Glutamatergic neuron (in vitro differentiated cells): ENCODE results near the gene OR51V1. TPM values are rescaled to one million over a fixed set of nuclear protein-coding genes. Genes with fewer than 3 reads are reported as not detected.
"Not testable (repeated sequence)": the region's sequence is repeated elsewhere in the genome, so short reads cannot be mapped to it uniquely, and the experiment has no call there.

Experiments
- DNase-seq: peaks from one replicate; pipeline ENCODE4 v3.0.0; 2022
- H3K27ac Mint-ChIP-seq: one replicate; pipeline ENCODE4 v1.8.0; 2020; ENCODE audit warnings: mild to moderate bottlenecking, mixed read lengths, inconsistent platforms; ENCODE audit not compliant: unreplicated experiment
- H3K27me3 Mint-ChIP-seq: one replicate; pipeline ENCODE4 v1.8.0; 2020; ENCODE audit warnings: mild to moderate bottlenecking, moderate library complexity, mixed read lengths, inconsistent platforms; ENCODE audit not compliant: unreplicated experiment
- H3K36me3 Mint-ChIP-seq: one replicate; pipeline ENCODE4 v1.8.0; 2020; ENCODE audit warnings: mild to moderate bottlenecking, mixed read lengths, inconsistent platforms; ENCODE audit not compliant: unreplicated experiment
- H3K4me1 Mint-ChIP-seq: one replicate; pipeline ENCODE4 v1.8.0; 2020; ENCODE audit warnings: mild to moderate bottlenecking, low read depth, mixed read lengths, inconsistent platforms; ENCODE audit not compliant: unreplicated experiment
- H3K4me3 Mint-ChIP-seq: one replicate; pipeline ENCODE4 v1.8.0; 2020; ENCODE audit warnings: mild to moderate bottlenecking, mixed read lengths, inconsistent platforms; ENCODE audit not compliant: unreplicated experiment
- H3K9me3 Mint-ChIP-seq: one replicate; pipeline ENCODE4 v1.8.0; 2020; ENCODE audit warnings: mild to moderate bottlenecking, moderate library complexity, mixed read lengths, inconsistent platforms; ENCODE audit not compliant: unreplicated experiment
- CTCF ChIP-seq: fragments of 200-600 bp; sonication (generic); IDR thresholded peaks from one replicate; pipeline ENCODE4 v1.5.0; 2021; ENCODE audit not compliant: partially characterized antibody, unreplicated experiment
- long read RNA-seq: library from polyadenylated mRNA; unstranded; transcript quantifications from one replicate; pipeline ENCODE4 v2.0.0, GENCODE V29; 2020; ENCODE audit not compliant: unreplicated experiment
- total RNA-seq: library from RNA; stranded (reverse); fragmentation: NEBNext Ultra II Directional; extraction: Animal tissue kit (Norgen Biotek cat#: 25700); gene quantifications from one replicate; pipeline ENCODE4 v1.2.1, GENCODE V29; 2021; ENCODE audit not compliant: unreplicated experiment

OR51V1 gene
- not detected for total RNA-seq
- long read RNA-seq, result 0 reads

GRCh38 chr11:5200582-5200981 lies at the start of gene OR51V1:
OR51V1 (minus strand) TSS chr11:5200682; CDS start chr11:5200682, 0 bp downstream.
- Mint-ChIP-seq H3K4me3 (no peak within 1 kb of the TSS), H3K9me3 (no peaks in the 10 kb centered on the region), H3K36me3 (no peaks in the 10 kb centered on the region), H3K27ac (no peak within 1 kb of the TSS), H3K27me3 (no peaks in the 10 kb centered on the region), H3K4me1 (no peaks in the 10 kb centered on the region)
- no peak for TF ChIP-seq CTCF
- DNase-seq, result no peak

GRCh38 chr11:5249807-5250396 lies 49.4 kb upstream of the OR51V1 start, which contains the start of gene HBG1:
HBG1 (minus strand) TSS chr11:5249857; CDS start chr11:5249804, 53 bp downstream.
- H3K27me3 Mint-ChIP-seq, H3K27ac Mint-ChIP-seq, H3K9me3 Mint-ChIP-seq, H3K4me3 Mint-ChIP-seq, H3K36me3 Mint-ChIP-seq, DNase-seq, H3K4me1 Mint-ChIP-seq: not testable (repeated sequence)

GRCh38 chr11:5248498-5248897 lies 48.0 kb upstream of the OR51V1 start:
- H3K9me3 Mint-ChIP-seq, H3K4me3 Mint-ChIP-seq, DNase-seq, H3K27me3 Mint-ChIP-seq, H3K27ac Mint-ChIP-seq, H3K4me1 Mint-ChIP-seq, H3K36me3 Mint-ChIP-seq: not testable (repeated sequence)

- peaks cover 2% of the 10 kb centered on the region for H3K9me3 Mint-ChIP-seq
- TF ChIP-seq CTCF, result no peak
- H3K4me3 Mint-ChIP-seq, result no peak overlapping the region
- H3K27ac Mint-ChIP-seq, result no peak overlapping the region
- no peaks in the 10 kb centered on the region for H3K36me3 Mint-ChIP-seq
- no peaks in the 10 kb centered on the region for H3K4me1 Mint-ChIP-seq
- H3K27me3 Mint-ChIP-seq, result no peaks in the 10 kb centered on the region
- no peak for DNase-seq
These were observed 47.1 kb upstream of the OR51V1 start for GRCh38 chr11:5247472-5248192.

- H3K4me3 Mint-ChIP-seq, result no peak overlapping the region
These were observed 46.4 kb upstream of the OR51V1 start for GRCh38 chr11:5246772-5247471.

More at GRCh38 chr11:5246772-5247471, 46.4 kb upstream of the OR51V1 start:
- no peaks in the 10 kb centered on the region for H3K27me3 Mint-ChIP-seq
- H3K27ac Mint-ChIP-seq, result no peak overlapping the region
- no peaks in the 10 kb centered on the region for H3K4me1 Mint-ChIP-seq
- no peak for TF ChIP-seq CTCF
- no peaks in the 10 kb centered on the region for H3K36me3 Mint-ChIP-seq
- no peak for DNase-seq
- peaks cover 2% of the 10 kb centered on the region for H3K9me3 Mint-ChIP-seq
